RWPE2 (cell line): Measurements from ENCODE around the gene RGMB.

ENCODE experiments used
- ATAC-seq: fragments of 200-7000 bp; cut with Tn5 transposase; 3 replicates; pipeline ENCODE4 v1.9.1; 2021; ENCODE audit warnings: low read depth
- DNase-seq: peaks from one replicate; pipeline ENCODE4 v3.0.0-alpha.2; 2020; ENCODE audit warnings: low spot score
- H3K27ac ChIP-seq: fragments of 450-650 bp; 2 replicates; pipeline ENCODE4 v1.5.1; 2017; ENCODE audit warnings: mild to moderate bottlenecking; ENCODE audit not compliant: poor library complexity, severe bottlenecking
- H3K27me3 ChIP-seq: fragments of 250-450 bp; sonication (Bioruptor Pico); 2 replicates; pipeline ENCODE4 v1.5.1; 2021; ENCODE audit warnings: mild to moderate bottlenecking, moderate library complexity; ENCODE audit not compliant: insufficient read depth, poor library complexity, severe bottlenecking
- H3K36me3 ChIP-seq: fragments of 250-450 bp; sonication (Bioruptor Pico); 2 replicates; pipeline ENCODE4 v1.5.1; 2020; ENCODE audit warnings: low read depth, mild to moderate bottlenecking, moderate library complexity
- H3K4me1 ChIP-seq: fragments of 250-450 bp; sonication (Bioruptor Pico); 2 replicates; pipeline ENCODE4 v1.5.1; 2021; ENCODE audit warnings: mild to moderate bottlenecking, moderate library complexity; ENCODE audit not compliant: insufficient read depth, poor library complexity, severe bottlenecking
- H3K4me3 ChIP-seq: fragments of 250-450 bp; sonication (Bioruptor Pico); 2 replicates; pipeline ENCODE4 v1.5.1; 2021; ENCODE audit warnings: mild to moderate bottlenecking, moderate library complexity; ENCODE audit not compliant: severe bottlenecking
- H3K9me3 ChIP-seq: fragments of 250-450 bp; sonication (Bioruptor Pico); 2 replicates; pipeline ENCODE4 v1.5.1; 2021; ENCODE audit warnings: mild to moderate bottlenecking, moderate library complexity; ENCODE audit not compliant: severe bottlenecking
- TF ChIP-seq, protein P1 (sequence below): fragments of 450-650 bp; IDR thresholded peaks from one replicate; pipeline ENCODE4 v1.5.1; 2017; ENCODE audit warnings: mild to moderate bottlenecking, moderate library complexity; ENCODE audit not compliant: poor library complexity, severe bottlenecking

The RGMB gene

DNA sequence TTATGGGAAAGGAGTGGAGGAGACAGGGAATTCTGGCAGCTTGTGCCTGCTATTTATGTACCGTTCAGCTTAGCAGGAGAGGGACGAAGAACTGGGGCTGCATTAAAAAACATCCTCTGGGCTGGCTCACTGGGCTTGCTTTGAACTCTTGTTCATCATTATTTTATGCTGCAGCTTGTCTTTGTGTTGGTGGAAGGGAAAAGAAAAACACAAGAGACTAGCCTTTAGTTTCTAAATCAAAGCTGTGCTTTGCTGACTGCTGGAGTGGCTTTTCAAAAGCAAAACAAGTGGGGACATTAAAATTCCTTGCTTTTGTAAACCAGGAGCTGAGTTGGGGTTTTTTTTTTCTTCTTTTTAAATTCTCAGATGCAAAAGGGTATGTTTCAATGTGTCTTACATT, 5.9 kb upstream of the RGMB start:
- no peak overlapping the region for H3K27ac ChIP-seq
- no peak for ATAC-seq
- no peak overlapping the region for H3K4me3 ChIP-seq
- no peak for DNase-seq
- no peaks in the 10 kb centered on the region for H3K27me3 ChIP-seq
- no peaks in the 10 kb centered on the region for H3K36me3 ChIP-seq
- H3K4me1 ChIP-seq: peaks cover 12% of the 10 kb centered on the region
- TF ChIP-seq, protein P1, sequence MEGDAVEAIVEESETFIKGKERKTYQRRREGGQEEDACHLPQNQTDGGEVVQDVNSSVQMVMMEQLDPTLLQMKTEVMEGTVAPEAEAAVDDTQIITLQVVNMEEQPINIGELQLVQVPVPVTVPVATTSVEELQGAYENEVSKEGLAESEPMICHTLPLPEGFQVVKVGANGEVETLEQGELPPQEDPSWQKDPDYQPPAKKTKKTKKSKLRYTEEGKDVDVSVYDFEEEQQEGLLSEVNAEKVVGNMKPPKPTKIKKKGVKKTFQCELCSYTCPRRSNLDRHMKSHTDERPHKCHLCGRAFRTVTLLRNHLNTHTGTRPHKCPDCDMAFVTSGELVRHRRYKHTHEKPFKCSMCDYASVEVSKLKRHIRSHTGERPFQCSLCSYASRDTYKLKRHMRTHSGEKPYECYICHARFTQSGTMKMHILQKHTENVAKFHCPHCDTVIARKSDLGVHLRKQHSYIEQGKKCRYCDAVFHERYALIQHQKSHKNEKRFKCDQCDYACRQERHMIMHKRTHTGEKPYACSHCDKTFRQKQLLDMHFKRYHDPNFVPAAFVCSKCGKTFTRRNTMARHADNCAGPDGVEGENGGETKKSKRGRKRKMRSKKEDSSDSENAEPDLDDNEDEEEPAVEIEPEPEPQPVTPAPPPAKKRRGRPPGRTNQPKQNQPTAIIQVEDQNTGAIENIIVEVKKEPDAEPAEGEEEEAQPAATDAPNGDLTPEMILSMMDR: no peak
- H3K9me3 ChIP-seq: no peaks in the 10 kb centered on the region

DNA sequence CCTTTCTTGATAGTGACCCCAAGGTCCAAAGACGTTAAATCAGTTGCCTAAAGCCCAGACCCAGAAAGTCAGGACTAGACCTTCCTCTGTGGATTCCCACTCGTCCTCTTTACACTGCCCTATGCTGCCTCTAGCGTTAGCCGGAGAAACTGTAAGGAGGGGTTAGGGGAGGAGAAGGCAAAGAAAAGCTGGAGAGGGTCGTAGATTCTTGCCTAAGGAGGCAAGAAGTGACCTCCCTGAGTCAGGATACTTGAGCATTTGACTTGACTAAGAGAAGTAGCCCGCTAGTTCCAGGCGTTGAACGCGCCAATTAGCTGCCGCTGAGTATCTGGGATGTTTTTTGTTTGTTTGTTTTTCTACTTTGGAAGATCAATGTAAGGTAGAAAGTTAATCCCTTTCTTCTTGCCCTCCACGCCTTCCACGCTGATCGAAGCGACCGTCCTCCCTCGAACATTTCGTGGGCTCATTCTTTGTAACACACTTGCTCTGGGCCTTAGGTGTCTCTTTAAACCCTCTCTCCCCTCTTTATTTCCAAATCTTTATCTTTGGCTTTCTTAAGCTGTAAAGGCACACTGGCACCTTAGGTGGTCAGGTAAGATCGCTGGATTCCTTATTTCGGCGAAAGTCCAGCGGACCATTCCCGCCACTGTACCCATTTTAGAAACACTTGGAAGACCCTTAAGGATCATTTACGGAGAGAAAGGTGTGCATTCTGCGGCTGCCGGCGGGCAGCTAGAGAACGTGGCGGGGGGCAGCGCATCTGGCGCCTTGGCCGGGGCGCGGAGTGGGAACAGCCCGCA, 5.1 kb upstream of the RGMB start:
- TF ChIP-seq, protein P1: peak; percentile 95
- H3K4me1 ChIP-seq: peaks cover 13% of the 10 kb centered on the region
- H3K9me3 ChIP-seq: no peaks in the 10 kb centered on the region
- H3K4me3 ChIP-seq: peak overlapping the region; percentile 65
- H3K36me3 ChIP-seq: no peaks in the 10 kb centered on the region
- DNase-seq: no peak
- ATAC-seq: peak; percentile 34; the same call in 2 of the 3 replicates
- peak overlapping the region; percentile 73 for H3K27ac ChIP-seq
- no peaks in the 10 kb centered on the region for H3K27me3 ChIP-seq

DNA sequence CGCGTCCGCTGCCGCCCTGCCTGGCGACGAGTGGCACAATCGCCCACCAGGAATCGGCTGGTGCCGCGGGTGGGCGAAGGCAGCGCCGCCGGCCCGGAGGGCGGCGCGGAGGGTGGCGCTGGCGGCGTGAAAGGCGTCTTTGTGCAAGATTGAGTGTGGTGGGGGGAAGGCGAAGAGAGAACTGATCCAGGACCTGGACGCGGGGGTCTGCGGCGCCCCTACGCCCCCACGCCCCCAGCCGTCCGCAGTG, 4.6 kb upstream of the RGMB start:
- Histone ChIP-seq H3K27me3 (no peaks in the 10 kb centered on the region), H3K4me3 (peak overlapping the region; percentile 65), H3K4me1 (peaks cover 13% of the 10 kb centered on the region), H3K9me3 (no peaks in the 10 kb centered on the region), H3K36me3 (no peaks in the 10 kb centered on the region), H3K27ac (peak overlapping the region; percentile 73)
- DNase-seq (no peak), ATAC-seq (no peak)
- TF ChIP-seq, protein P1: no peak

DNA sequence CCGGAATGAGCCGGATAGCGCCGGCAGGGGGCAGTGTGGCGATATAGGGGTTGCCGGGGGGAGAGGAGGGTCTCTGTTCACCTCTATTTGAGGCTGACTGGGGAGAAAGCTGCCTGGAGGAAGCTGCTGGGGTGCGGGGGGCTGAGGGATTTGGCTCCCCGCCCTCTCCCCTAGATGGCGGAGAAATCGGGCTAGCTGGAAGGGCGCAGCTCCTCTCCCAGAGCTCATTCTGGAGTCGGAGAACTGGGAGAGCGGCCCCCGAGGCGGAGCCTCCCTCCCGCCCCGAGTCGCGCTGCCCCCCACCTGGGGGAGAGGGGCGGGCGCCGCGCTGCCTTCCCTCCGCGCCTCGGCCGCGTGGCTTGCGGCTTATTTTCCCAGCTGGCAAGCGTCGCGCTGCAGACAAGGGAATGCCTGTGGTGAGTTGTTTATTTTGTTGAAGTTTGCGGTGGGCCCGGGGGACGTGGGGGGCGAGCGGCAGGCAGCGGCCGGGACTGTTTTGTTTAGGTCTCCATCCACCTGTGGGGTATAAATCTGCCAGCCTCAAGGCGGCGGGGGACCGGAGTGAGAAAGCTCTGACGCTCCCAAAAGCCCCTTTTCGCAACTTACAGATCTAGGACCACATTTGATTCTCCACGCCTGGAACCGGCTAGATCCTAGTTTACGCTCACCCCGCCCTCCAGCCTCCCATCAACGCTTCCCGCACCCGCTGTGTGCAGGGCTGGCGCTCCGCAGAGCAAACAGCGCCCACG, 4.1 kb upstream of the RGMB start:
- ATAC-seq (peak; percentile 2; the same call in 1 of the 3 replicates), DNase-seq (peak; percentile 71)
- Histone ChIP-seq H3K4me3 (peak overlapping the region; percentile 65), H3K27me3 (no peaks in the 10 kb centered on the region), H3K36me3 (peaks cover 3% of the 10 kb centered on the region; the same call in 1 of the 2 replicates), H3K27ac (peak overlapping the region; percentile 73), H3K4me1 (peaks cover 13% of the 10 kb centered on the region), H3K9me3 (no peaks in the 10 kb centered on the region)
- TF ChIP-seq, protein P1: peak; percentile 63

DNA sequence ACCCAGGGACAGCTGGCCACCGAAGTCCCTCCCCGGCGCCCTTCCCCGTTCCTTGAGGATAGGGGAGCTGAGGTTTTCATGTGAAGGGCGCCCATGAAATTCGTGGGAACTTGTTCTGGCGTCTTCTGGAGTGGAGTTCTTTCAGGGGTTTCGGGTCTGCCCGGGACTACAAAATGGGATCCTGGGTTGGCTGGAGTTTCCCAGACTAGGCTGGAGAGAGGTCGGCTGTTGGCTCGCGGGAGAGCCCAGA, 3.6 kb upstream of the RGMB start:
- TF ChIP-seq, protein P1: no peak
- Histone ChIP-seq H3K36me3 (peaks cover 8% of the 10 kb centered on the region), H3K9me3 (no peaks in the 10 kb centered on the region), H3K4me1 (peaks cover 13% of the 10 kb centered on the region), H3K27me3 (no peaks in the 10 kb centered on the region), H3K4me3 (peak overlapping the region; percentile 65), H3K27ac (peak overlapping the region; percentile 73)
- DNase-seq (peak; percentile 61), ATAC-seq (no peak)
